Heart left ventricle (tissue), 16 donors: ENCODE measurements around the gene GOLGA6C. TPM values are rescaled to one million over a fixed set of nuclear protein-coding genes. Genes with fewer than 3 reads are reported as not detected.
A peak's percentile ranks its signal among the peaks of the same experiment; 100 is the strongest.
"Not testable (repeated sequence)": the region's sequence is repeated elsewhere in the genome, so short reads cannot be mapped to it uniquely, and the experiment has no call there.

Experiments
- ATAC-seq, 4 donors: fragments of 200-7000 bp; cut with Tn5 transposase; one replicate each; pipeline ENCODE4 v1.9.1; 2020 to 2022; ENCODE audit warnings: moderate library complexity in 4 of 4, mild to moderate bottlenecking in 3 of 4, moderate number of reproducible peaks in 1 of 4
- DNase-seq, 5 donors: peaks; one replicate each; pipeline ENCODE4 v3.0.0-alpha.2; 2020
- H3K27ac ChIP-seq, 12 donors: fragments of 200-600 bp; sonication (generic) in 4 of 12; one replicate each; pipeline versions ENCODE4 v1.5.0 to v1.8.0; 2016 to 2022; ENCODE audit warnings: mild to moderate bottlenecking in 2 of 12
- H3K27me3 ChIP-seq, 9 donors: fragments of 200-600 bp; sonication (generic) in 2 of 9; one replicate each; pipeline versions ENCODE4 v1.5.1 to v1.8.0; 2016 to 2022; ENCODE audit warnings: mild to moderate bottlenecking in 3 of 9
- H3K36me3 ChIP-seq, 9 donors: fragments of 200-600 bp; sonication (generic) in 2 of 9; one replicate each; pipeline versions ENCODE4 v1.5.0 to v1.8.0; 2018 to 2022; ENCODE audit warnings: mild to moderate bottlenecking in 2 of 9
- H3K4me1 ChIP-seq, 12 donors: fragments of 200-600 bp; sonication (generic) in 4 of 12; one replicate each; pipeline versions ENCODE4 v1.5.0 to v1.8.0; 2016 to 2022; ENCODE audit warnings: mild to moderate bottlenecking in 3 of 12
- H3K4me3 ChIP-seq, 12 donors: fragments of 200-600 bp; sonication (generic) in 4 of 12; one replicate each; pipeline versions ENCODE4 v1.5.0 to v1.8.0; 2017 to 2022; ENCODE audit warnings: mild to moderate bottlenecking in 9 of 12, moderate library complexity in 4 of 12
- H3K9me3 ChIP-seq, 12 donors: fragments of 200-600 bp; sonication (generic) in 4 of 12; one replicate each; pipeline versions ENCODE4 v1.5.0 to v1.8.0; 2016 to 2022; ENCODE audit warnings: mild to moderate bottlenecking in 1 of 12
- CTCF ChIP-seq, 12 donors: fragments of 200-600 bp; sonication (generic) in 4 of 12; IDR thresholded peaks; one replicate each; pipeline versions ENCODE4 v1.5.0 to v1.8.0; 2018 to 2022; ENCODE audit warnings: antibody characterized with exemption in 12 of 12, mild to moderate bottlenecking in 5 of 12
- POLR2A ChIP-seq, 2 donors: fragments of 450-650 bp; IDR thresholded peaks; one replicate each; pipeline ENCODE4 v1.6.1; 2017; ENCODE audit warnings: antibody characterized with exemption in 2 of 2, mild to moderate bottlenecking in 2 of 2, moderate library complexity in 2 of 2
- WGBS, 4 donors: extraction: QIAGEN DNeasy Blood & Tissue Kit in 2 of 4; methylation state at CpG; one replicate each; pipeline versions ENCODE4 v1.1.5 to v1.1.7; 2013 to 2018; 5-methylcytosine and 5-hydroxymethylcytosine counted together
- intact Hi-C, 10 donors: fragments of 100-400 bp; cut with DNase I; formaldehyde crosslinking; loops; one replicate each; pipeline versions ENCODE4 v1.11.1 to v1.14.2; 2022
- long read RNA-seq, 3 donors: library from polyadenylated mRNA; unstranded; transcript quantifications; one replicate each; pipeline ENCODE4 v2.0.0, GENCODE V29; 2020 to 2021
- polyA plus RNA-seq, 2 donors: library from polyadenylated mRNA; stranded (reverse); fragments of 200-250 nt; gene quantifications; one replicate each; pipeline ENCODE4 v1.2.3, GENCODE V29; 2013
- total RNA-seq, 9 donors: library from RNA; depleted of rRNA in 2 of 9; stranded (reverse); fragments of >200 nt in 2 of 9; fragmentation: NEBNext Ultra II Directional in 3 of 9; extraction: Animal tissue kit (Norgen Biotek cat#: 25700) in 3 of 9; gene quantifications; one replicate each; pipeline versions ENCODE4 v1.1.0 to v1.2.4, GENCODE V29; 2016 to 2023
- donor health status: ischemic (EF 13 %, LVEDD 7.1; RV severe dilation, severe dysfunction).
- donor health status: healthy with polysubstance abuse.
- donor health status: DM: no; HTN: yes; CAD: no.
- donor health status: DM: no; HTN: no; CAD: no.
- donor health status: ischemic (EF 25% LVEDD 6.9; RV normal size, moderate dysfunction).
- donor health status: ischemic (EF 25% LVEDD 5.7; RV mildly dilated, moderate dysfunction).
- donor health status: healthy.
- donor health status: DM: yes; HTN: yes; CAD: no.
- donor health status: ischemic (EF 35%, LVEDD 5.7; RV mildly dilated, moderate dysfunction).
- donor health status: nonischemic (EF 11% LVEDD 7.7; RV severe dilation, severe dysfunction).
- donor health status: DM: yes; HTN: yes; CAD: no.
- donor health status: PGD.
- donor health status: ischemic (EF 29% LVEDD 5.4; RV normal size, mild dysfunction).
- donor health status: nonischemic (EF 23%, LVEDD 6.1; RV moderate dilation, normal function).

GOLGA6C gene
- total RNA-seq: not detected
- polyA plus RNA-seq: not detected
- long read RNA-seq, donor 1: 0 reads
- long read RNA-seq, donor 2: 0 reads
- long read RNA-seq, donor 3: 0 reads

GRCh38 chr15:75258034-75258433, at the start of gene GOLGA6C:
Gene GOLGA6C, plus strand, starts transcription at chr15:75258334. Its CDS starts 265 bp downstream, at chr15:75258599.
- WGBS, 4 donors: no CpG with 5 or more reads among the region's 2 CpGs
- H3K27me3 ChIP-seq, intact Hi-C loops, H3K9me3 ChIP-seq, H3K4me3 ChIP-seq, H3K4me1 ChIP-seq, H3K36me3 ChIP-seq, H3K27ac ChIP-seq, DNase-seq, ATAC-seq: not testable (repeated sequence)

- peak overlapping the region in 1 of 12 donors; percentile 40 for H3K27ac ChIP-seq
- H3K4me1 ChIP-seq: peaks cover 0 to 84% (median 70%) of the 10 kb centered on the region in 12 donors
- no peaks in the 10 kb centered on the region for H3K27me3 ChIP-seq
- no peaks in the 10 kb centered on the region for H3K9me3 ChIP-seq
- H3K36me3 ChIP-seq: peaks cover 0 to 81% (median 74%) of the 10 kb centered on the region in 9 donors
- no peak overlapping the region for H3K4me3 ChIP-seq
- DNase-seq: peak in 2 of 5 donors; percentile 46 to 51
- intact Hi-C loops: loop anchor here in 4 of 10 donors (5.0 to 10.0 kb wide), 3 partner anchors 126 to 254 kb away; partner anchors contain the start of genes RPP25 (in 3 of the 4) and COMMD4 (in 1 of the 4)
- no peak for TF ChIP-seq POLR2A (IDR thresholded peaks at IDR 0.05)
- TF ChIP-seq CTCF (IDR thresholded peaks at IDR 0.05): no peak
- 74 to 82% (median 79%) methylated on average over 17 to 32 of the region's 32 CpGs for WGBS, 4 donors
- ATAC-seq: no peak
Observed at GRCh38 chr15:75208501-75209288, 49.4 kb upstream of the GOLGA6C start.

GRCh38 chr15:75209289-75209676, 48.9 kb upstream of the GOLGA6C start:
- ATAC-seq (no peak), DNase-seq (no peak)
- intact Hi-C loops: loop anchor here in 4 of 10 donors (5.0 to 10.0 kb wide), 3 partner anchors 126 to 254 kb away; partner anchors contain the start of genes RPP25 (in 3 of the 4) and COMMD4 (in 1 of the 4)
- H3K4me1 ChIP-seq: peaks cover 0 to 84% (median 64%) of the 10 kb centered on the region in 12 donors
- no peaks in the 10 kb centered on the region for H3K27me3 ChIP-seq
- peaks cover 0 to 87% (median 74%) of the 10 kb centered on the region in 9 donors for H3K36me3 ChIP-seq
- 75 to 84% (median 79%) methylated on average over 8 of the region's 8 CpGs for WGBS, 4 donors
- no peaks in the 10 kb centered on the region for H3K9me3 ChIP-seq
- no peak overlapping the region for H3K27ac ChIP-seq
- H3K4me3 ChIP-seq: no peak overlapping the region
- TF ChIP-seq POLR2A (IDR thresholded peaks at IDR 0.05) (no peak), CTCF (IDR thresholded peaks at IDR 0.05) (no peak)

- peaks cover 0 to 74% (median 50%) of the 10 kb centered on the region in 12 donors for H3K4me1 ChIP-seq
Observed at GRCh38 chr15:75210811-75211230, 47.3 kb upstream of the GOLGA6C start.

More at GRCh38 chr15:75210811-75211230, 47.3 kb upstream of the GOLGA6C start:
- H3K27ac ChIP-seq: no peak overlapping the region
- 71 to 89% (median 80%) methylated on average over 5 to 7 of the region's 7 CpGs for WGBS, 4 donors
- H3K27me3 ChIP-seq: no peaks in the 10 kb centered on the region
- intact Hi-C loops: no loop called here
- ATAC-seq (no peak), DNase-seq (no peak)
- TF ChIP-seq CTCF (IDR thresholded peaks at IDR 0.05) (no peak), POLR2A (IDR thresholded peaks at IDR 0.05) (no peak)
- peaks cover 0 to 84% (median 74%) of the 10 kb centered on the region in 9 donors for H3K36me3 ChIP-seq
- no peaks in the 10 kb centered on the region for H3K9me3 ChIP-seq
- no peak overlapping the region for H3K4me3 ChIP-seq
